Measurements from ENCODE around the gene ZSCAN12. TPM values are rescaled to one million over a fixed set of nuclear protein-coding genes. Genes with fewer than 3 reads are reported as not detected.

Gene ZSCAN12
- total and polyA plus RNA-seq, 2 of the 13 experiments (the other 11 are each of a cell fraction or from before 2014, with no cell fraction given): 2.8 to 8.9 TPM

GRCh38 chr6:28335040-28335563 lies 64.4 kb downstream of the ZSCAN12 start (continued):
- no peak for TF ChIP-seq FOXP4 (CRISPR knock-in tag; IDR thresholded peaks at IDR 0.05)
- 0 out of 2 replicates have a peak, but pooled peaks have one; percentile 9 for TF ChIP-seq BRD4 (CRISPR knock-in tag; IDR thresholded peaks at IDR 0.05)
- TF ChIP-seq THYN1 (CRISPR knock-in tag; IDR thresholded peaks at IDR 0.05; ENCODE audit: borderline replicate concordance, low read depth): 0 out of 2 replicates have a peak, but pooled peaks have one; percentile 24
- peak; percentile 64; the same call in 1 of the 2 replicates for TF ChIP-seq MTERF4 (CRISPR knock-in tag; IDR thresholded peaks at IDR 0.05)
- no peak for TF ChIP-seq TERF1 (CRISPR knock-in tag; IDR thresholded peaks at IDR 0.05)
- 0 out of 4 replicates have a peak, but pooled peaks of 1 of the 2 experiments have one; percentile 31 for TF ChIP-seq POLR2A (IDR thresholded peaks at IDR 0.05; ENCODE audit: insufficient read depth in 1 of 2, low read depth in 2 of 2, low read length in 2 of 2)
- TF ChIP-seq MNT (IDR thresholded peaks at IDR 0.05): no peak
- 0 out of 2 replicates have a peak, but pooled peaks have one; percentile 53 for TF ChIP-seq ZNF572 (CRISPR knock-in tag; IDR thresholded peaks at IDR 0.05)
- 0 out of 2 replicates have a peak, but pooled peaks have one; percentile 63 for TF ChIP-seq TMF1 (CRISPR knock-in tag; IDR thresholded peaks at IDR 0.05; ENCODE audit: low read depth)
- TF ChIP-seq IRX3 (CRISPR knock-in tag; IDR thresholded peaks at IDR 0.05; ENCODE audit: borderline replicate concordance, low read depth): 0 out of 2 replicates have a peak, but pooled peaks have one; percentile 11
- peak; percentile 66; the same call in 1 of the 2 replicates for TF ChIP-seq ZNF607 (CRISPR knock-in tag; IDR thresholded peaks at IDR 0.05; ENCODE audit: borderline replicate concordance)
- peak; percentile 25 for TF ChIP-seq ZNF335 (CRISPR knock-in tag; IDR thresholded peaks at IDR 0.05)
- TF ChIP-seq SRF (IDR thresholded peaks at IDR 0.05; ENCODE audit: low read depth, low read length): peak; percentile 82
- TF ChIP-seq FOXK1 (CRISPR knock-in tag; IDR thresholded peaks at IDR 0.05; ENCODE audit: borderline replicate concordance, low read depth): 0 out of 2 replicates have a peak, but pooled peaks have one; percentile 1
- peak; percentile 61; the same call in 1 of the 2 replicates for TF ChIP-seq PHF20 (CRISPR knock-in tag; IDR thresholded peaks at IDR 0.05)
- 0 out of 2 replicates have a peak, but pooled peaks have one; percentile 12 for TF ChIP-seq ZNF713 (CRISPR knock-in tag; IDR thresholded peaks at IDR 0.05)
- TF ChIP-seq ZNF136 (CRISPR knock-in tag; IDR thresholded peaks at IDR 0.05; ENCODE audit: low read depth): 0 out of 2 replicates have a peak, but pooled peaks have one; percentile 24
- 0 out of 2 replicates have a peak, but pooled peaks have one; percentile 67 for TF ChIP-seq FOXO4 (CRISPR knock-in tag; conservative IDR thresholded peaks at IDR 0.05)
- no peak for TF ChIP-seq XRCC5 (optimal IDR thresholded peaks at IDR 0.05; ENCODE audit: low read length)
- TF ChIP-seq ZSCAN31 (CRISPR knock-in tag; IDR thresholded peaks at IDR 0.05; ENCODE audit: low read depth): 0 out of 2 replicates have a peak, but pooled peaks have one; percentile 2
- TF ChIP-seq HNF4G (IDR thresholded peaks at IDR 0.05; ENCODE audit: borderline replicate concordance, low read depth, low read length): no peak
- no peak for TF ChIP-seq HNF4G (CRISPR knock-in tag; IDR thresholded peaks at IDR 0.05; ENCODE audit: borderline replicate concordance, low read depth)
- 0 out of 2 replicates have a peak, but pooled peaks have one; percentile 7 for TF ChIP-seq SMAD3 (CRISPR knock-in tag; IDR thresholded peaks at IDR 0.05)

Measured in HepG2 (cell line).